ENCODE measurements around the gene OAS3. TPM values are rescaled to one million over a fixed set of nuclear protein-coding genes. Genes with fewer than 3 reads are reported as not detected.
A peak's percentile ranks its signal among the peaks of the same experiment; 100 is the strongest.

Gene OAS3
- total RNA-seq, 1 donor from 2014 or later, result 26.4 TPM

GRCh38 chr12:112998987-112999767, 60.9 kb downstream of the OAS3 start:
- DNase-seq (ENCODE audit: low read depth), result no peak
- no peak for TF ChIP-seq CTCF (IDR thresholded peaks at IDR 0.05; ENCODE audit: insufficient read depth, low read length, poor library complexity, severe bottlenecking)
- H3K27me3 ChIP-seq (ENCODE audit: control insufficient read depth, insufficient read depth, low read length), result peaks cover 8% of the 10 kb centered on the region
- H3K4me3 ChIP-seq (ENCODE audit: low read depth, low read length), result no peak overlapping the region
- no peaks in the 10 kb centered on the region for H3K36me3 ChIP-seq (ENCODE audit: control insufficient read depth, insufficient read depth, low read length)

DNA sequence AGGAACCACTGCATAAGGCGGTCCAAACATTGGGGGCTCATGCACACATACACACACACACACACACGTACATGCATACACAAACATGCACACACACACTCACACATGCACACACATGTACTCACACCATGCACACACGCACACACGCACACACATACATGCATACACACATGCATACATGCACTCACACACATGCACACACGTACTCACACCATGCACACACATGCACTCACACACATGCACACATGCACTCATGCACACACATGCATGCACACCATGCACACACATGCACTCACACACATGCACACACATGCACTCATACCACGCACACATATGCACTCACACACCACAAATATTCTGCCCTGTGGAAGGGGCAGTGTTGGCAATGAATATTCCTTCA, 62.2 kb downstream of the OAS3 start:
- no peaks in the 10 kb centered on the region for H3K36me3 ChIP-seq (ENCODE audit: control insufficient read depth, insufficient read depth, low read length)
- H3K27me3 ChIP-seq (ENCODE audit: control insufficient read depth, insufficient read depth, low read length), result peaks cover 8% of the 10 kb centered on the region
- no peak overlapping the region for H3K4me3 ChIP-seq (ENCODE audit: low read depth, low read length)
- TF ChIP-seq CTCF (IDR thresholded peaks at IDR 0.05; ENCODE audit: insufficient read depth, low read length, poor library complexity, severe bottlenecking), result no peak
- no peak for DNase-seq (ENCODE audit: low read depth)

DNA sequence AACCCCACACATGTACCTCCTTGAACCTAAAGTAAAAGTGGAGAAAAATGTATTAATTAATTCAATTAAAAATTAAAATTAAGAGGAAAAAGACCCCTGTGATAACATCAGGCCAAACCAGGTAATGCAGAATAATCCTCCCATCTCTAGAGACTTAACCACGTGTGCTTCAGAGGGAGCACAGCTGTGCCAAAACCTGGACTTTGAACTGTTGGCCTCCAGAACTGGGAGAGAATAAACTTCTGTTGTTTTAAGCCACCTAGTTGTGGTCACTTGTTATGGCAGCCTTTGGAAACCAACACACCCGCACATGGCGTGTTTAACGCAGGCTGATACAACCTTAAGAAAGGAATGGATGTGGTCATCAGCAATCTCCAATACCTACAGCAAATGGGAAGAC, 63.9 kb downstream of the OAS3 start:
- Histone ChIP-seq H3K36me3 (ENCODE audit: control insufficient read depth, insufficient read depth, low read length) (no peaks in the 10 kb centered on the region), H3K4me3 (ENCODE audit: low read depth, low read length) (no peak overlapping the region), H3K27me3 (ENCODE audit: control insufficient read depth, insufficient read depth, low read length) (peaks cover 8% of the 10 kb centered on the region)
- DNase-seq (ENCODE audit: low read depth), result no peak
- TF ChIP-seq CTCF (IDR thresholded peaks at IDR 0.05; ENCODE audit: insufficient read depth, low read length, poor library complexity, severe bottlenecking), result no peak

GRCh38 chr12:113002676-113003075, 64.4 kb downstream of the OAS3 start:
- DNase-seq (ENCODE audit: low read depth), result no peak
- Histone ChIP-seq H3K4me3 (ENCODE audit: low read depth, low read length) (no peak overlapping the region), H3K27me3 (ENCODE audit: control insufficient read depth, insufficient read depth, low read length) (peaks cover 6% of the 10 kb centered on the region), H3K36me3 (ENCODE audit: control insufficient read depth, insufficient read depth, low read length) (no peaks in the 10 kb centered on the region)
- no peak for TF ChIP-seq CTCF (IDR thresholded peaks at IDR 0.05; ENCODE audit: insufficient read depth, low read length, poor library complexity, severe bottlenecking)

DNA sequence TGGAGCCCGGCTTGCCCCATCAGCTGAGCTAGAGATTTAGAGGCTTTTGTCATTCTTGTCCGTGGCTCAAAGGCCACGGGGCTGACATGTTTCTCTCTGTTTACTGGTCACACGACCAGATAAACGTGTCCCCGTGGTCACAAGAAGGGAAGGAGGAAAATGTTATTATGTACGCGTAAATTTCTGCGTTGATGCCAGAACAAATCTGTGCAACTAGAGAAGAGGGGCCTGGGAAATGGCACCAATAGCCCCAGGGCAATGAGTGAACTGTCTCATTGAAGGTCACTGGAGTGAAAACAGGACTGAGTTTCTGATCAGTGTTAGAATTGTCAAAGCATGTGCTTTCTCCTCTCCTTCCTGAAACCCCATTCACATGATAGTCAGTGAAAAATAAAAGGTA, 65.4 kb downstream of the OAS3 start:
- no peak for DNase-seq (ENCODE audit: low read depth)
- no peaks in the 10 kb centered on the region for H3K36me3 ChIP-seq (ENCODE audit: control insufficient read depth, insufficient read depth, low read length)
- no peak overlapping the region for H3K4me3 ChIP-seq (ENCODE audit: low read depth, low read length)
- peaks cover 3% of the 10 kb centered on the region for H3K27me3 ChIP-seq (ENCODE audit: control insufficient read depth, insufficient read depth, low read length)
- TF ChIP-seq CTCF (IDR thresholded peaks at IDR 0.05; ENCODE audit: insufficient read depth, low read length, poor library complexity, severe bottlenecking), result no peak

- H3K4me3 ChIP-seq (ENCODE audit: low read depth, low read length), result no peak overlapping the region
- no peaks in the 10 kb centered on the region for H3K36me3 ChIP-seq (ENCODE audit: control insufficient read depth, insufficient read depth, low read length)
- no peak for DNase-seq (ENCODE audit: low read depth)
- H3K27me3 ChIP-seq (ENCODE audit: control insufficient read depth, insufficient read depth, low read length), result no peaks in the 10 kb centered on the region
- TF ChIP-seq CTCF (IDR thresholded peaks at IDR 0.05; ENCODE audit: insufficient read depth, low read length, poor library complexity, severe bottlenecking), result peak; percentile 18
Measured at GRCh38 chr12:113005762-113006161, 67.5 kb downstream of the OAS3 start.
